ENCODE measurements around the gene ULBP1. TPM values are rescaled to one million over a fixed set of nuclear protein-coding genes. Genes with fewer than 3 reads are reported as not detected.
"Not testable (repeated sequence)": the region's sequence is repeated elsewhere in the genome, so short reads cannot be mapped to it uniquely, and the experiment has no call there.

ULBP1 gene
- total RNA-seq, 2 experiments from 2014 or later = 0.08 to 0.14 TPM

GRCh38 chr6:149935668-149936067 is 28.1 kb upstream of the ULBP1 start:
- Mint-ChIP-seq H3K36me3 (ENCODE audit: low read depth) (no peaks in the 10 kb centered on the region), H3K27me3 (peaks cover 91% of the 10 kb centered on the region), H3K27ac (no peak overlapping the region), H3K9me3 (no peaks in the 10 kb centered on the region), H3K4me1 (ENCODE audit: low read depth) (peaks cover 24% of the 10 kb centered on the region), H3K4me3 (no peak overlapping the region)
- ChIA-PET POLR2A (no interaction called here), CTCF (interaction anchor here (1.3 to 1.5 kb wide), 2 partner anchors 81 kb away, joined by 4 to 5 read pairs; no protein-coding TSS in a partner anchor)
- DNase-seq = no peak
- H3K4me1 ChIP-seq (ENCODE audit: insufficient read depth, low read length) = peaks cover 26% of the 10 kb centered on the region
- ATAC-seq (ENCODE audit: poor library complexity) = no peak
- H3K36me3 ChIP-seq (ENCODE audit: insufficient read depth, low read length) = no peaks in the 10 kb centered on the region
- peaks cover 0 to 10% of the 10 kb centered on the region in 2 experiments for H3K9me3 ChIP-seq (ENCODE audit: control insufficient read depth in 1 of 2, insufficient read depth in 1 of 2, low read length in 2 of 2)
- H3K27ac ChIP-seq (ENCODE audit: low read depth in 1 of 2, low read length in 2 of 2) = no peak overlapping the region
- peaks cover 63 to 85% of the 10 kb centered on the region in 2 experiments for H3K27me3 ChIP-seq (ENCODE audit: control insufficient read depth in 1 of 2, insufficient read depth in 2 of 2, low read length in 2 of 2)
- intact Hi-C loops (cut with DNase I, micrococcal nuclease) = loop anchor here in 1 of 2 experiments (10.0 kb wide), 1 partner anchor 399 kb away; no protein-coding TSS in a partner anchor
- no peak for TF ChIP-seq CTCF (IDR thresholded peaks at IDR 0.05)
- H3K4me3 ChIP-seq (ENCODE audit: low read length) = no peak overlapping the region

GRCh38 chr6:149936743-149937142 is 27.0 kb upstream of the ULBP1 start:
- ATAC-seq (ENCODE audit: poor library complexity) = no peak
- CTCF ChIA-PET = interaction anchor here (1.3 kb wide), 1 partner anchor 80 kb away, joined by 4 read pairs; no protein-coding TSS in a partner anchor
- DNase-seq = no peak
- H3K9me3 Mint-ChIP-seq = no peaks in the 10 kb centered on the region
- POLR2A ChIA-PET = no interaction called here
- Histone ChIP-seq H3K36me3 (ENCODE audit: insufficient read depth, low read length) (no peaks in the 10 kb centered on the region), H3K4me1 (ENCODE audit: insufficient read depth, low read length) (peaks cover 37% of the 10 kb centered on the region), H3K4me3 (ENCODE audit: low read length) (no peak overlapping the region), H3K9me3 (ENCODE audit: control insufficient read depth in 1 of 2, insufficient read depth in 1 of 2, low read length in 2 of 2) (peaks cover 0 to 14% of the 10 kb centered on the region in 2 experiments), H3K27ac (ENCODE audit: low read depth in 1 of 2, low read length in 2 of 2) (no peak overlapping the region), H3K27me3 (ENCODE audit: control insufficient read depth in 1 of 2, insufficient read depth in 2 of 2, low read length in 2 of 2) (peaks cover 66 to 80% of the 10 kb centered on the region in 2 experiments)
- H3K27me3 Mint-ChIP-seq = peaks cover 91% of the 10 kb centered on the region
- H3K4me1 Mint-ChIP-seq (ENCODE audit: low read depth) = peaks cover 30% of the 10 kb centered on the region
- no peak overlapping the region for H3K4me3 Mint-ChIP-seq
- no peak for TF ChIP-seq CTCF (IDR thresholded peaks at IDR 0.05)
- H3K36me3 Mint-ChIP-seq (ENCODE audit: low read depth) = no peaks in the 10 kb centered on the region
- intact Hi-C loops (cut with DNase I, micrococcal nuclease) = loop anchor here in 1 of 2 experiments (10.0 kb wide), 1 partner anchor 398 kb away; no protein-coding TSS in a partner anchor
- no peak overlapping the region for H3K27ac Mint-ChIP-seq

- POLR2A ChIA-PET; ATAC-seq (ENCODE audit: poor library complexity); H3K27ac ChIP-seq (ENCODE audit: low read depth in 1 of 2, low read length in 2 of 2); H3K4me3 Mint-ChIP-seq; H3K36me3 ChIP-seq (ENCODE audit: insufficient read depth, low read length); H3K36me3 Mint-ChIP-seq (ENCODE audit: low read depth); DNase-seq; H3K9me3 Mint-ChIP-seq: not testable (repeated sequence)
- H3K4me3 ChIP-seq (ENCODE audit: low read length) = peak overlapping the region; percentile 50
- H3K27me3 Mint-ChIP-seq = peaks cover 91% of the 10 kb centered on the region
- peak overlapping the region; percentile 87 for H3K27ac Mint-ChIP-seq
- intact Hi-C loops (cut with DNase I, micrococcal nuclease) = loop anchor here (2.0 to 10.0 kb wide), 2 partner anchors 23 to 397 kb away; no protein-coding TSS in a partner anchor
- CTCF ChIA-PET = interaction anchor here (0.8 kb wide), 1 partner anchor 79 kb away, joined by 3 read pairs; no protein-coding TSS in a partner anchor
- H3K4me1 ChIP-seq (ENCODE audit: insufficient read depth, low read length) = peaks cover 45% of the 10 kb centered on the region
- H3K9me3 ChIP-seq (ENCODE audit: control insufficient read depth in 1 of 2, insufficient read depth in 1 of 2, low read length in 2 of 2) = peaks cover 0 to 14% of the 10 kb centered on the region in 2 experiments
- H3K27me3 ChIP-seq (ENCODE audit: control insufficient read depth in 1 of 2, insufficient read depth in 2 of 2, low read length in 2 of 2) = peaks cover 66 to 78% of the 10 kb centered on the region in 2 experiments
- H3K4me1 Mint-ChIP-seq (ENCODE audit: low read depth) = peaks cover 33% of the 10 kb centered on the region
Observed at GRCh38 chr6:149938013-149938570, 25.7 kb upstream of the ULBP1 start.
